Right renal pelvis (tissue), 4 donors: Measurements from ENCODE around the gene KIF2C. TPM values are rescaled to one million over a fixed set of nuclear protein-coding genes. Genes with fewer than 3 reads are reported as not detected.
"Not testable (repeated sequence)": the region's sequence is repeated elsewhere in the genome, so short reads cannot be mapped to it uniquely, and the experiment has no call there.

Experiments
- DNase-seq, 4 donors: peaks; one replicate each; pipeline ENCODE4 v3.0.0-alpha.2; 2013; ENCODE audit warnings: low read depth in 4 of 4, low spot score in 3 of 4, missing footprints in 1 of 4
- polyA plus RNA-seq, 4 donors: library from polyadenylated mRNA; unstranded; fragments of 120-200 nt; gene quantifications; one replicate each; pipeline ENCODE4 v1.2.1, GENCODE V29; 2013; ENCODE audit not compliant: insufficient read length in 4 of 4

The KIF2C gene
- 10 to 100 TPM; 23.7 to 26.0 (median 24.6) TPM for polyA plus RNA-seq

- DNase-seq: peak; percentile 93 to 96 (median 94)
Measured at GRCh38 chr1:44739307-44740178, at the start of gene KIF2C. Gene KIF2C, plus strand, starts transcription at chr1:44739837. Its CDS starts 96 bp downstream, at chr1:44739933.

GRCh38 chr1:44693159-44693558 lies 46.5 kb upstream of the KIF2C start:
- DNase-seq: no peak

- DNase-seq: no peak
Measured at GRCh38 chr1:44693900-44694299, 45.7 kb upstream of the KIF2C start.

- no peak for DNase-seq
Measured at GRCh38 chr1:44694863-44695478, 44.7 kb upstream of the KIF2C start.

- no peak for DNase-seq
Measured at GRCh38 chr1:44695671-44696070, 44.0 kb upstream of the KIF2C start.

- no peak for DNase-seq
Measured at GRCh38 chr1:44696101-44696500, 43.5 kb upstream of the KIF2C start.

GRCh38 chr1:44696789-44697345 lies 42.8 kb upstream of the KIF2C start:
- no peak for DNase-seq

- no peak for DNase-seq
Measured at GRCh38 chr1:44698138-44698537, 41.5 kb upstream of the KIF2C start.

GRCh38 chr1:44699375-44699774 lies 40.3 kb upstream of the KIF2C start:
- not testable (repeated sequence) for DNase-seq

GRCh38 chr1:44700573-44700972 lies 39.1 kb upstream of the KIF2C start:
- DNase-seq: no peak

- DNase-seq: peak in 1 of 4 donors; percentile 54
Measured at GRCh38 chr1:44701141-44701573, 38.5 kb upstream of the KIF2C start.

GRCh38 chr1:44705470-44705869 lies 34.2 kb upstream of the KIF2C start:
- no peak for DNase-seq

GRCh38 chr1:44705938-44706337 lies 33.7 kb upstream of the KIF2C start:
- no peak for DNase-seq

GRCh38 chr1:44707112-44707881 lies 32.3 kb upstream of the KIF2C start:
- no peak for DNase-seq

- no peak for DNase-seq
Measured at GRCh38 chr1:44707959-44708831, 31.4 kb upstream of the KIF2C start.

GRCh38 chr1:44713321-44713781 lies 26.3 kb upstream of the KIF2C start:
- no peak for DNase-seq

GRCh38 chr1:44714532-44714931 lies 25.1 kb upstream of the KIF2C start:
- no peak for DNase-seq

- DNase-seq: peak in 2 of 4 donors; percentile 62 to 69
Measured at GRCh38 chr1:44714944-44715571, 24.6 kb upstream of the KIF2C start.

- no peak for DNase-seq
Measured at GRCh38 chr1:44717156-44717555, 22.5 kb upstream of the KIF2C start.
